Lower lobe of right lung (tissue), 2 donors: ENCODE results near the gene SEPTIN2. TPM values are rescaled to one million over a fixed set of nuclear protein-coding genes. Genes with fewer than 3 reads are reported as not detected.
A peak's percentile ranks its signal among the peaks of the same experiment; 100 is the strongest.

Source experiments
- ATAC-seq, 2 donors: fragments of 200-7000 bp; cut with Tn5 transposase; one replicate each; pipeline ENCODE4 v1.9.1; 2020 to 2022; ENCODE audit warnings: mild to moderate bottlenecking in 2 of 2, moderate library complexity in 2 of 2
- DNase-seq: peaks from one replicate; pipeline ENCODE4 v3.0.0-alpha.2; 2020
- H3K27ac ChIP-seq: fragments of 200-600 bp; one replicate; pipeline ENCODE4 v1.8.0; 2022
- H3K27me3 ChIP-seq: fragments of 200-600 bp; one replicate; pipeline ENCODE4 v1.8.0; 2022; ENCODE audit warnings: low read depth
- H3K36me3 ChIP-seq: fragments of 200-600 bp; one replicate; pipeline ENCODE4 v1.8.0; 2022; ENCODE audit warnings: mild to moderate bottlenecking
- H3K4me1 ChIP-seq: fragments of 200-600 bp; one replicate; pipeline ENCODE4 v1.8.0; 2022
- H3K4me3 ChIP-seq: fragments of 200-600 bp; one replicate; pipeline ENCODE4 v1.8.0; 2022; ENCODE audit warnings: mild to moderate bottlenecking
- H3K9me3 ChIP-seq: fragments of 200-600 bp; one replicate; pipeline ENCODE4 v1.8.0; 2022
- CTCF ChIP-seq: fragments of 200-600 bp; IDR thresholded peaks from one replicate; pipeline ENCODE4 v1.8.0; 2022; ENCODE audit warnings: antibody characterized with exemption, mild to moderate bottlenecking
- intact Hi-C: fragments of 100-400 bp; cut with DNase I; formaldehyde crosslinking; loops from one replicate; pipeline ENCODE4 v1.11.0; 2022
- total RNA-seq: library from RNA; stranded (reverse); fragmentation: NEBNext Ultra II Directional; extraction: Animal tissue kit (Norgen Biotek cat#: 25700); gene quantifications from one replicate; pipeline ENCODE4 v1.2.1, GENCODE V29; 2021
- donor health status: DM: no; HTN: yes; CAD: no; lungs with severe emphysema.

SEPTIN2 gene
- total RNA-seq, 1 donor from 2014 or later: 255 TPM

- DNase-seq: no peak
- peaks cover 25% of the 10 kb centered on the region for H3K36me3 ChIP-seq
- peaks cover 77% of the 10 kb centered on the region for H3K4me1 ChIP-seq
- H3K4me3 ChIP-seq: no peak overlapping the region
- H3K9me3 ChIP-seq: no peaks in the 10 kb centered on the region
- intact Hi-C loops: no loop called here
- H3K27ac ChIP-seq: no peak overlapping the region
- H3K27me3 ChIP-seq: no peaks in the 10 kb centered on the region
- no peak for TF ChIP-seq CTCF
- ATAC-seq: no peak
Measured at GRCh38 chr2:241321886-241322285, 6.2 kb downstream of the SEPTIN2 start.

- Histone ChIP-seq H3K4me3 (no peak overlapping the region), H3K36me3 (peaks cover 44% of the 10 kb centered on the region), H3K27me3 (no peaks in the 10 kb centered on the region), H3K4me1 (peaks cover 58% of the 10 kb centered on the region), H3K9me3 (no peaks in the 10 kb centered on the region), H3K27ac (no peak overlapping the region)
- DNase-seq (no peak), ATAC-seq (no peak)
- intact Hi-C loops: no loop called here
- no peak for TF ChIP-seq CTCF
Measured at GRCh38 chr2:241323778-241324177, 8.1 kb downstream of the SEPTIN2 start.

- peak in 1 of 2 donors; percentile 39 for ATAC-seq
- Histone ChIP-seq H3K27me3 (no peaks in the 10 kb centered on the region), H3K36me3 (peaks cover 52% of the 10 kb centered on the region), H3K27ac (no peak overlapping the region), H3K4me1 (peaks cover 48% of the 10 kb centered on the region), H3K9me3 (no peaks in the 10 kb centered on the region), H3K4me3 (no peak overlapping the region)
- no peak for TF ChIP-seq CTCF
- intact Hi-C loops: no loop called here
- no peak for DNase-seq
Measured at GRCh38 chr2:241324775-241325174, 9.1 kb downstream of the SEPTIN2 start.

- intact Hi-C loops: no loop called here
- H3K4me1 ChIP-seq: peaks cover 43% of the 10 kb centered on the region
- no peak for ATAC-seq
- TF ChIP-seq CTCF: no peak
- no peaks in the 10 kb centered on the region for H3K27me3 ChIP-seq
- no peaks in the 10 kb centered on the region for H3K9me3 ChIP-seq
- H3K36me3 ChIP-seq: peaks cover 53% of the 10 kb centered on the region
- DNase-seq: no peak
- no peak overlapping the region for H3K27ac ChIP-seq
- no peak overlapping the region for H3K4me3 ChIP-seq
Measured at GRCh38 chr2:241325257-241325656, 9.5 kb downstream of the SEPTIN2 start.

GRCh38 chr2:241329669-241330615, 14.2 kb downstream of the SEPTIN2 start:
- TF ChIP-seq CTCF: no peak
- Histone ChIP-seq H3K4me1 (peaks cover 6% of the 10 kb centered on the region), H3K27ac (no peak overlapping the region), H3K4me3 (no peak overlapping the region), H3K9me3 (no peaks in the 10 kb centered on the region), H3K36me3 (peaks cover 64% of the 10 kb centered on the region), H3K27me3 (no peaks in the 10 kb centered on the region)
- DNase-seq: no peak
- ATAC-seq: no peak
- intact Hi-C loops: no loop called here
